H9 (cell line): ENCODE data around the gene PRUNE2. TPM values are rescaled to one million over a fixed set of nuclear protein-coding genes. Genes with fewer than 3 reads are reported as not detected.

Experiments used
- DNase-seq: peaks from one replicate; pipeline ENCODE4 v3.0.0-alpha.2; 2017
- H2AFZ ChIP-seq: one replicate; pipeline ENCODE4 v1.6.1; 2013; ENCODE audit warnings: mild to moderate bottlenecking, low read length, control low read depth, moderate library complexity
- H2AK5ac ChIP-seq: 2 replicates; pipeline ENCODE4 v1.6.1; 2013; ENCODE audit warnings: low read length, control low read depth, mixed read lengths; ENCODE audit not compliant: insufficient read length
- H2BK120ac ChIP-seq: one replicate; pipeline ENCODE4 v1.6.1; 2013; ENCODE audit warnings: low read depth, mild to moderate bottlenecking, low read length, control low read depth, inconsistent platforms; ENCODE audit not compliant: poor library complexity, severe bottlenecking
- H2BK12ac ChIP-seq: 2 replicates; pipeline ENCODE4 v1.6.1; 2013; ENCODE audit warnings: low read length, control low read depth, mixed read lengths, low read depth; ENCODE audit not compliant: insufficient read length
- H2BK15ac ChIP-seq: 2 replicates; pipeline ENCODE4 v1.6.1; 2013; ENCODE audit warnings: low read depth, low read length, control low read depth
- H2BK20ac ChIP-seq: one replicate; pipeline ENCODE4 v1.6.1; 2013; ENCODE audit warnings: low read depth, mild to moderate bottlenecking, low read length, control low read depth, inconsistent platforms; ENCODE audit not compliant: poor library complexity, severe bottlenecking
- H2BK5ac ChIP-seq: 2 replicates; pipeline ENCODE4 v1.6.1; 2013; ENCODE audit warnings: low read length, control low read depth, mixed read lengths; ENCODE audit not compliant: insufficient read length
- H3K14ac ChIP-seq: 2 replicates; pipeline ENCODE4 v1.6.1; 2013; ENCODE audit warnings: low read length, control low read depth; ENCODE audit not compliant: insufficient read depth
- H3K18ac ChIP-seq: 2 replicates; pipeline ENCODE4 v1.6.1; 2013; ENCODE audit warnings: low read depth, mild to moderate bottlenecking, mixed read lengths, low read length, control low read depth; ENCODE audit not compliant: insufficient read length
- H3K23ac ChIP-seq: 2 replicates; pipeline ENCODE4 v1.6.1; 2013; ENCODE audit warnings: low read length, control low read depth, mixed read lengths, low read depth; ENCODE audit not compliant: insufficient read length
- H3K23me2 ChIP-seq: 2 replicates; pipeline ENCODE4 v1.6.1; 2013; ENCODE audit warnings: low read depth, mild to moderate bottlenecking, mixed read lengths, low read length, control low read depth; ENCODE audit not compliant: insufficient read length, poor library complexity, severe bottlenecking
- H3K27ac ChIP-seq: 2 replicates; pipeline ENCODE4 v1.5.1; 2013; ENCODE audit warnings: low read length, control low read depth, mixed read lengths, low read depth; ENCODE audit not compliant: insufficient read length
- H3K27me3 ChIP-seq: 2 replicates; pipeline ENCODE4 v1.6.1; 2013; ENCODE audit warnings: low read length, control low read depth, inconsistent platforms; ENCODE audit not compliant: insufficient read depth
- H3K4ac ChIP-seq: 2 replicates; pipeline ENCODE4 v1.6.1; 2013; ENCODE audit warnings: low read depth, mild to moderate bottlenecking, control low read depth, inconsistent platforms, low read length, moderate library complexity
- H3K4me1 ChIP-seq: 2 replicates; pipeline ENCODE4 v1.6.1; 2013; ENCODE audit warnings: low read length, control low read depth, inconsistent platforms; ENCODE audit not compliant: insufficient read depth
- H3K4me2 ChIP-seq: 2 replicates; pipeline ENCODE4 v1.6.1; 2013; ENCODE audit warnings: low read length, control low read depth, mixed read lengths; ENCODE audit not compliant: insufficient read length, insufficient read depth
- H3K56ac ChIP-seq: 2 replicates; pipeline ENCODE4 v1.6.1; 2013; ENCODE audit warnings: low read depth, mild to moderate bottlenecking, mixed read lengths, low read length, control low read depth; ENCODE audit not compliant: insufficient read length
- H3K79me1 ChIP-seq: 2 replicates; pipeline ENCODE4 v1.6.1; 2013; ENCODE audit warnings: low read depth, mild to moderate bottlenecking, moderate library complexity, low read length, control low read depth, inconsistent platforms; ENCODE audit not compliant: insufficient read depth, poor library complexity, severe bottlenecking
- H3K79me2 ChIP-seq: 2 replicates; pipeline ENCODE4 v1.6.1; 2013; ENCODE audit warnings: low read length, control low read depth, inconsistent platforms; ENCODE audit not compliant: insufficient read depth
- H3K9ac ChIP-seq: 2 replicates; pipeline ENCODE4 v1.6.1; 2013; ENCODE audit warnings: low read length, control low read depth, mixed read lengths; ENCODE audit not compliant: insufficient read length; ENCODE audit errors: extremely low read depth
- H3K9me3 ChIP-seq: one replicate; pipeline ENCODE4 v1.6.1; 2013; ENCODE audit warnings: low read depth, low read length, inconsistent platforms; ENCODE audit not compliant: control insufficient read depth
- H3T11ph ChIP-seq: one replicate; pipeline ENCODE4 v1.6.1; 2013; ENCODE audit warnings: mild to moderate bottlenecking, low read length, control low read depth, inconsistent platforms
- H4K20me1 ChIP-seq: one replicate; pipeline ENCODE4 v1.6.1; 2013; ENCODE audit not compliant: control insufficient read depth, insufficient read length, insufficient read depth
- H4K5ac ChIP-seq: 2 replicates; pipeline ENCODE4 v1.6.1; 2013; ENCODE audit warnings: low read depth, mild to moderate bottlenecking, mixed read lengths, low read length, control low read depth; ENCODE audit not compliant: insufficient read length
- H4K8ac ChIP-seq: replicated peaks from 2 replicates; pipeline ENCODE4 v1.6.1; 2013; ENCODE audit warnings: low read length, control low read depth, mixed read lengths, low read depth; ENCODE audit not compliant: insufficient read length
- H4K91ac ChIP-seq: 2 replicates; pipeline ENCODE4 v1.6.1; 2013; ENCODE audit warnings: low read depth, mild to moderate bottlenecking, moderate library complexity, mixed read lengths, low read length, control low read depth; ENCODE audit not compliant: insufficient read length
- H3K27ac Mint-ChIP-seq, 3 experiments: 2 replicates in 2 of 3; 3 replicates in 1 of 3; pipeline ENCODE4 v1.8.0; 2020 to 2021; ENCODE audit warnings: mixed read lengths in 3 of 3, mild to moderate bottlenecking in 1 of 3, moderate library complexity in 1 of 3
- H3K27me3 Mint-ChIP-seq: 2 replicates; pipeline ENCODE4 v1.8.0; 2021; ENCODE audit warnings: low read depth, mild to moderate bottlenecking, moderate library complexity, mixed read lengths
- H3K36me3 Mint-ChIP-seq, 3 experiments: 2 replicates in 2 of 3; 3 replicates in 1 of 3; pipeline ENCODE4 v1.8.0; 2020 to 2021; ENCODE audit warnings: low read depth in 3 of 3, mixed read lengths in 3 of 3; ENCODE audit not compliant: insufficient read depth in 1 of 3
- H3K4me1 Mint-ChIP-seq, 2 experiments: 2 replicates each; pipeline ENCODE4 v1.8.0; 2020; ENCODE audit warnings: mixed read lengths in 2 of 2
- H3K4me3 Mint-ChIP-seq, 2 experiments: 2 replicates in 1 of 2; 3 replicates in 1 of 2; pipeline ENCODE4 v1.8.0; 2020 to 2021; ENCODE audit warnings: mild to moderate bottlenecking in 2 of 2, mixed read lengths in 2 of 2, moderate library complexity in 1 of 2
- H3K9me3 Mint-ChIP-seq, 2 experiments: 2 replicates in 1 of 2; 3 replicates in 1 of 2; pipeline ENCODE4 v1.8.0; 2020; ENCODE audit warnings: mild to moderate bottlenecking in 2 of 2, mixed read lengths in 2 of 2, moderate library complexity in 1 of 2
- WGBS: extraction: QIAGEN DNeasy Blood & Tissue Kit; methylation state at CpG from one replicate; pipeline ENCODE4 v1.1.7; 2013; ENCODE audit warnings: missing lambda C conversion rate, low lambda C conversion rate, mixed read lengths; ENCODE audit not compliant: insufficient read length; ENCODE audit errors: extremely low coverage; 5-methylcytosine and 5-hydroxymethylcytosine counted together
- total RNA-seq: library from RNA; stranded (reverse); gene quantifications from 2 replicates; pipeline ENCODE4 v1.2.1, GENCODE V29; 2021
- TF ChIP-seq, protein P1 (sequence below): fragments of 200-600 bp; sonication (generic); conservative IDR thresholded peaks from 3 replicates; pipeline ENCODE4 v1.8.0; 2021; ENCODE audit warnings: antibody characterized with exemption, mild to moderate bottlenecking

PRUNE2 gene
- total RNA-seq, 1 experiment from 2014 or later: 12.1 TPM

DNA sequence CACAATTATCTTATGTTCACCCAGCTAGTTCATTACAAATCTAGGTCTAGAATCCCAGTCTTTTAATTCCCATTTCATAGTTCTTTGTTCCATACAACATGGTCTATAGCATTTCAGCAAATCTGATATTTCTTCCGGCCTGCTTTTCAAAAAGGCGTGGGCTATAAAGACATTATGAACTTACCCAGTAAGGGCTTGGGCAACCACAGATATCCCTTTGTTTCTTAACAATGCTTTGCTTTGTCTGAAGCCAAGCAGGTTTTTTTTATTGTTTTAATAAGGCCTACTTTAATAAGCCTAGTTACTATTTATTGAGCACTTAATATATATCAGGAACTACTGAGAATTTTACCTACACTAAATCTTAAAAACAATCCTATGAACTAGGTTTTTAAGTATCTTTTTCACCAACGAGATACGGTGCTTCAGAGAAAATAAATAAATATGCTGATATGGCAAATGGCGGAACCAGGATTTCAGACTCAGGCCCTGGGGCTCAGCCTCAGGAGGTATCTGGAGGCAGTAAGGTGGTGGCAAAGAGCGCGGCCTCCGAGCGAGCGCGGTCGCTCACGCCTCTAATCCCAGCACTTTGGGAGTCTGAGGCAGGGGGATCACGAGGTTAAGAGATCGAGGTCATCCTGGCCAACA, 112.0 kb downstream of the PRUNE2 start:
- no peak overlapping the region for H2AFZ ChIP-seq
- no peaks in the 10 kb centered on the region for H3K79me1 ChIP-seq
- no peak overlapping the region for H2BK120ac ChIP-seq
- no peak overlapping the region for H3T11ph ChIP-seq
- H3K27ac ChIP-seq: no peak overlapping the region
- H2BK20ac ChIP-seq: no peak overlapping the region
- DNase-seq: no peak
- H4K91ac ChIP-seq: no peak overlapping the region
- H3K9me3 ChIP-seq: no peaks in the 10 kb centered on the region
- no peaks in the 10 kb centered on the region; the same call in 1 of the 2 replicates for H3K27me3 Mint-ChIP-seq
- H3K4me1 ChIP-seq: no peaks in the 10 kb centered on the region; the same call in 1 of the 2 replicates
- H3K56ac ChIP-seq: no peak overlapping the region
- no peak overlapping the region for H3K27ac Mint-ChIP-seq
- no peak overlapping the region for H2BK5ac ChIP-seq
- no peak overlapping the region for H3K9ac ChIP-seq
- no CpG with 5 or more reads among the region's 15 CpGs for WGBS
- no peak overlapping the region for H2BK12ac ChIP-seq
- no peak overlapping the region for H4K8ac ChIP-seq
- H4K20me1 ChIP-seq: no peaks in the 10 kb centered on the region
- no peak overlapping the region for H3K18ac ChIP-seq
- no peak overlapping the region for H3K14ac ChIP-seq
- H2AK5ac ChIP-seq: no peak overlapping the region
- no peak overlapping the region for H3K23ac ChIP-seq
- H3K23me2 ChIP-seq: no peaks in the 10 kb centered on the region
- H3K4me1 Mint-ChIP-seq: 0 out of 4 replicates have a peak, but pooled peaks cover 0 to 2% of the 10 kb centered on the region in 2 experiments
- no peak overlapping the region for H3K4me3 Mint-ChIP-seq
- H3K4me2 ChIP-seq: no peak overlapping the region
- no peak overlapping the region for H2BK15ac ChIP-seq
- TF ChIP-seq, protein P1, sequence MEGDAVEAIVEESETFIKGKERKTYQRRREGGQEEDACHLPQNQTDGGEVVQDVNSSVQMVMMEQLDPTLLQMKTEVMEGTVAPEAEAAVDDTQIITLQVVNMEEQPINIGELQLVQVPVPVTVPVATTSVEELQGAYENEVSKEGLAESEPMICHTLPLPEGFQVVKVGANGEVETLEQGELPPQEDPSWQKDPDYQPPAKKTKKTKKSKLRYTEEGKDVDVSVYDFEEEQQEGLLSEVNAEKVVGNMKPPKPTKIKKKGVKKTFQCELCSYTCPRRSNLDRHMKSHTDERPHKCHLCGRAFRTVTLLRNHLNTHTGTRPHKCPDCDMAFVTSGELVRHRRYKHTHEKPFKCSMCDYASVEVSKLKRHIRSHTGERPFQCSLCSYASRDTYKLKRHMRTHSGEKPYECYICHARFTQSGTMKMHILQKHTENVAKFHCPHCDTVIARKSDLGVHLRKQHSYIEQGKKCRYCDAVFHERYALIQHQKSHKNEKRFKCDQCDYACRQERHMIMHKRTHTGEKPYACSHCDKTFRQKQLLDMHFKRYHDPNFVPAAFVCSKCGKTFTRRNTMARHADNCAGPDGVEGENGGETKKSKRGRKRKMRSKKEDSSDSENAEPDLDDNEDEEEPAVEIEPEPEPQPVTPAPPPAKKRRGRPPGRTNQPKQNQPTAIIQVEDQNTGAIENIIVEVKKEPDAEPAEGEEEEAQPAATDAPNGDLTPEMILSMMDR: no peak
- no peaks in the 10 kb centered on the region for H3K27me3 ChIP-seq
- H3K4ac ChIP-seq: no peak overlapping the region
- no peaks in the 10 kb centered on the region for H3K36me3 Mint-ChIP-seq
- no peaks in the 10 kb centered on the region for H3K9me3 Mint-ChIP-seq
- no peaks in the 10 kb centered on the region for H3K79me2 ChIP-seq
- no peak overlapping the region for H4K5ac ChIP-seq
